ENCODE data around the gene PDZD2.

PDZD2 gene

DNA sequence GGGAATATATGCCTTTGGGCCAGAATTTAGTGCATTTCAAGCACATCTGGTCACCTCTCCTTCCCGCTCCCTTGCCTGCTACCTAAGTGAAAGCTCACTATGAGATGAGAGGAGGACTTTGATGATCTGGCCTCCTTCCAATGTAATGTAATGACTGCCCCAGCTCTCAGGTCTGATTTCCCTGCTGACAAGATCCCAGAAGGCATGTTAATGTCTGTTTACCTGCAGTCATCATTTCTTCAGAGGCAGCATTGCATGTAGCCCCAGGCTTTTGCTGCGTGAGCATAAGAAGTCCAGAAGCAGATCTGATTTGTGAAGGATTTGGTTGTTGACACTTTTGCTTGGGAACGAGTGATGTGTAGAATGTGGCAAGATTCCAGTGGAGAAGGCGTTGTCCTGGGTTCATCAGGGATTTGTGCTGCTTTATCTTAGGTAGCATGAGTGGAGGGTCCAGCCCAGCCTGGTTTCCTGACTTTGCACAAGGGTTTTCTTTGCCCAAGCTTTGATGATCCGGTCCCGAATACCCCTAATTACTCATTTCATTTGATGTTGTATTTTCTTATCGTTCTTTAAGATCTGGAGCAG, 342.5 kb downstream of the PDZD2 start:
- no peak for DNase-seq (ENCODE audit: low spot score)

DNA sequence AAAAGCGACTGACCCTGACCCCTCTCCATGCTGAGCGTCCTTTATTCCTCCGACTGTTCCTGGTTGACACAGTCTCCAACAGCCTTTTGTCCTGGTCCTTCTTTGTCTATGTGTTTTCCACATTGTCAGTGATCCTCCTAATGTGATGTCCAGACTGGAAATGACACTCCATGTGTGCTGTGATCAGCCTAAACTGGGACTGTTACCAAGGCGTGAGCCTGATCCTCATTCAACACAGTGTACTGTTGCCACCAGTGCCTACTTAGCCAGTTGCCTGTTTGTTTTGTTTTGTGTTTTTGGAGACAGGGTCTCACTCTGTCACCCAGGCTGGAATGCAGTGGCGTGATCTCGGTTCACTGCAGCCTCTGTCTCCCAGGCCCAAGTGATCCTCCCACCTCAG, 343.1 kb downstream of the PDZD2 start:
- no peak for DNase-seq (ENCODE audit: low spot score)

DNA sequence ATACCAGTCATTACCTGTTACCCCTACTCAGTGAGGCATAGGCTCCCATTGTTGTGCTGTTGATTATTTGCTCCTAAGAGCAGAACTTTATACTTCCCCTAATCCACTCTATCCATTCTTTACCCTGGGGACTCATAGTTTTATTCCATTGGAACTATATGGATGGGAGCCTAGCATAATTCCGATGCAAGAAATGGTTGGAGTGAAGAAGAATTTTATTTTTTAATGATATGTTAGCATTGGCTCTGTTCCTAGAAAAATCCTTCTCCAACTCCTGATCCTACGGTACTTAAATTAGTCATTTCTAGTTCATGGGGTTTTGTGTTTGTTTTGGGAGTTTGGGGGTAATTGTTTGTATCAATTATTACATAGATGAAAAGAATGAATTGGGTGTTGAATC, 343.7 kb downstream of the PDZD2 start:
- DNase-seq (ENCODE audit: low spot score), result no peak

DNA sequence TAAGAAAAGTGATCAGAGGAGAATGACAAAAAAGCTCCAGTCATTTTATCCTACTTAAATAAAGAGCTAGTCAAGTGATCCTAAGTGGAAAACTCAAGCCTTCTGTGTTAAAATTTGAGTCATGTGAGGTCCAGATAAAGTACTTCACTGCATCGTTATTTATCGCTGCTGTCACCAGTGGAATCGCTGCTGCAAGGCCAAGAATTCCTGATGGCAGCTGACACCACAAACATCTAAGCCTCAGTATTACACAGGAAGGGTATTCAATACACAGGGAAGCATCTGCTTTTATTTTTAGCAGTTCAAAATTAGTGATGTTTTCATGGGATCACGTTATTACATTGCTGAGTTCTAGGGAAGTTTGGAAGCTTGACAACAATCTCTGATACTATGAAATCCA, 344.9 kb downstream of the PDZD2 start:
- DNase-seq (ENCODE audit: low spot score), result no peak

DNA sequence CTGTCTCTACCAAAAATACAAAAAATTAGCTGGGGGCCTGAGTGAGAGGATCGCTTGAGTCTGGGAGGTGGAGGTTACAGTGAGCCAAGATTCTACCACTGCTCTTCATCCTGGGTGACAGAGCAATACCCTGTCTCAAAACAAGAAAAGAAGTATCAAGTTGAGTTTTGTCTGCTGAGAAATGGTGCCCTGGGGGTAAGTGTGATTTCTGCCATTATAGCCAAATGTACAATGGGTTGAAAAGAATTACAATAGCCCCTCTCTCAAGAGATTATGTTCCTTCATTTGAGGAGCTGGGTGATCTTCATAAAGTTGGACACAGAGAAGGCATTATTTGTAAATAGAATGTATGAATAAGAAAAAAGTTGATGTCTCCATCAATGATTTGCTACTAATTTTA, 345.8 kb downstream of the PDZD2 start:
- no peak for DNase-seq (ENCODE audit: low spot score)

DNA sequence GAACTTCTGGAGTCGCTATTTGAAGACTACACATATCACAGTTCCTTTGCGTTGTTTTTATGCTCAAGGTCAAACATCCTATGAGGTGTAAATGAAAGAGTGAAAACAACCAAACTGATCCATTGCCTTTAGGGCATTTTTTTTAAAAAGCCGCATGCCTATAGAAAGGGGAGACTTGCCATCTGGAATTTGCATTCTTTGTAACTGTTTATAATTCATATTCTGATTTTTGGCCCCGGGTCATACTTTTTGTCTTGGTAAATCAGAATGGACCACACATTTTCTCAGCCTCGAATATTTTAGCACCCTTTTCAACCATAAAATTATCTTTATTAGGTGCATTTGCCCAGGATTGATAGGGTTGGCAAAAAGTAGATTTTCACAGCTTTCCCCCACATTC, 347.2 kb downstream of the PDZD2 start:
- DNase-seq (ENCODE audit: low spot score), result no peak

DNA sequence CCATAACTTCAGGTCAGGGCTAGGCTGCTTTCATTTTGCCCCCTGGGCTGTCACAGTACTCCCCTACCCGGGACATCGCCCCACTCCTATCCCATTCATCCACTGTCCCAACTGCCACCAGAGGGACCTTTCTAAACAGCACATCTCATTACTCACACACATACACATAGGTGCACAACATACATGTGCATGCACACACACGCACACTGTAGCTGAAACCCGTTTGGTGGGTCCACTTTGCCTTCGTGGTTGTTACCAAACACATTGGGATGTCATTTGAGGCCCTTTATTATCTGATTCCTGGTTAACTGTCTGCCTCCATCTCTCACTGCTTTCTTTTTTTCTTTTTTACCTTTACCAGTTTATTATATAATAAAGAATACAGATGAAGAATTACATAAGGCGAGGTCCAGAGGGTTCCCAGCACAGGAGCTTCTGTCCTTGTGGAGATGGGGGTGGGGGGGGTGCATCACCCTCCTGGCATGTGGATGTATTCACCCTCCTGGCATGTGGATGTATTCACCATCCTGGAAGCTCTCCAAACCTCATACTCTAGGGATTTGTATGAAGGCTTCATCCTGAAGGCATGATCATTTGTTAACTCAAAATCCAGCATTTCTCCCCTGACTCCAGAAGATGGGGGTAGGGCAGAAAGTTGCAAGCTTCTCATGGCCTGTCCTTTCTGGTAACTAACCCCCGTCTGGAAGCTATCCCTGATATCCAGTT, 349.2 kb downstream of the PDZD2 start:
- DNase-seq (ENCODE audit: low spot score), result no peak

DNA sequence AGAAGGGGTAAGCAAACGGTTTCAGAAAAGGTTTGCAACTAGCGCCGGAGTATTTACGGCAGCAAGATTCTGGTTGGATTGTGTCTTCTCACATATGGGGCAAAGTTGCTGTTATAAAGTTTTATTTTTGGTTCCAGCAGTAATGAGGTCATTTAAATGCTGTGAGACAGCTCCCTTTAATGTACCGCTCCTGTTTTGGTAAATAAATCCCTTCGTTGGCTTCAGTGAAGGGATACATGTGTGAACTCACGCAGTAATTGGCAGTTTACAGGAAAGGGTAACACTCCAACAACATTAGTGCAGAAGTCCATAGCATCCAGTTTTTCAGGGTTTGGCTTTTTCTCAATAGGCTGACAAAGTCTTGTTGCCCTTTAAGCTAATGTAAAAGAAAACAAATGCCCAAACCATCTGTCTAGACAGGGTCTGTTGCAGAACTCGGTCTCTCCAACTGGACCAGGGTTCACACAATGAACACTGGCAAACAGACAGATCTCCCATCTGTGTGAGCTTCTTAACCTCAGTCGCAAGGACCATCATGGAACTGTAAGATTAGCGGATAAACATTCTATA, 351.2 kb downstream of the PDZD2 start:
- no peak for DNase-seq (ENCODE audit: low spot score)

DNA sequence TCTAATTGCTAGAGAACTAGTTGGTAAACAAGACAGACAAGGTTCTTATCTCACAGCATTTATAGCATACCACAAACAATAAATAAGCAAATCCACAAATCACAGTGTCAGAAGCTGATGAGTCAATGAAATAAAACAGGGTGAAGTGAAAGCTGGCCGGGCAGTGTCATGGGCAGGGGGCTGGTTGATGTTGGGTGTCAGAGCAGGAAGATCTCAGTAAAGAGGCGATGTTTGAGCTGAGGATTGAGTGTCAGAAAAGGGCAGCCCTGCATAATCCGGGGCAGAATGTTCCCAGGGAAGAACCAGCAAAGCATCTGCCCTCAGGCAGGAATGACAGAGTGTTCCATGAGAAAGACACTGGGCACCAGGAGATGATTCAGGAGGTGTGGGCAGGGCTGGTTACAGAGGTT, 351.8 kb downstream of the PDZD2 start:
- DNase-seq (ENCODE audit: low spot score), result no peak

DNA sequence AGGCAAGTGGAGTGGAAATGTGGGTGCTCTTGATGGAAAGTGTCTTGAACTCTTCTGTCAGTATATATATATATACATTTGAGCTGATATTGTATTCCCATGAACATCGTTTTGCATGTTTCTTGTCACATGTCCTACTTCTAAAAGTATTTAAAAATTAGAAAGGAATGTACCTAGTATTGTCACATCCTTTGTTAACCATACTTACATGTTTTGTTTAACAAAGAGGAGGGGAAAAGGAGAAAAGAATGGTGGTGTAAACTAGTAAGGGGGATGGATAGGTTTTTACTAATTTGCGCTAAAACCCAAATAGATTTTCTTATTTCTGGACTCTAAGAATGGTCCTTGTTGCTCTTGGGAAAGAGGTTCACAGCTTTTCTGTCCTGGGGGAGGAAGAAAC, 353.4 kb downstream of the PDZD2 start:
- DNase-seq (ENCODE audit: low spot score), result no peak

DNA sequence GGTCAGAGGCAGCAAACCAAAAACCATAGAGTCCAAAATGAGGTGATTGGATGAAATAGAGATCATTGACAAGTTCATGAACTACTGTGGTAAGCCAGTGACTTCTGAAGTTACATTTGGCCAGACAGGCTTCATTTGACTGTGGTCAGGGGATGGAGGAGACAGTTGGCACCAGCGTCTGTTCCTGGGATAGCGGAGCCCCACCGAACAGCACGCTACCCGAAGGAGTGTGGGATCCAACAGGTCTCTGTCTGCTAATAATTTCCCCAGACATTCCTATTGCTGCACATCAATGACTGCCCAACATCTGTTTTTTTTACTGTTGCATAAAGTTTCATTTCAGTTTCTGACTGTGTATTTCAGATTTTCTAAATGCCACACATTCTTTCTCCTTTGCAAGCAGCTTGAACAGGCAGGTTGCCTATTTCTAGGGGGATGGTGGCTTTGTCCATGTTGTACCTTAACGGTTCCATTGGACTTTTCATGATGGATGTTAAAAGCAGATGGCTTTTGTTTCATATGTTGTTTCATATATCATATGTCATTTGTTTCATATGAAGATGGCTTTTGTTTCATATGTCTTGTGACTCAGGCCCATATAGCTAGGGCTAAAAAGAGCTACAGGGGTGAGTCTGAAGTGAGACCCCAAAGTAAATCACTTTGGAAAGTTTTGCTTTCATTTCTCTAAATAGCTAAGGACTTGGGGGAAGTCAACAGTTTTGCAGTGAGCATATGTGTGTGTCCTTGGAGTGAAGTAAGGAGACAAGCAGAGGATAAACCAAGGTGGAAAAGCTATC, 354.4 kb downstream of the PDZD2 start:
- no peak for DNase-seq (ENCODE audit: low spot score)

DNA sequence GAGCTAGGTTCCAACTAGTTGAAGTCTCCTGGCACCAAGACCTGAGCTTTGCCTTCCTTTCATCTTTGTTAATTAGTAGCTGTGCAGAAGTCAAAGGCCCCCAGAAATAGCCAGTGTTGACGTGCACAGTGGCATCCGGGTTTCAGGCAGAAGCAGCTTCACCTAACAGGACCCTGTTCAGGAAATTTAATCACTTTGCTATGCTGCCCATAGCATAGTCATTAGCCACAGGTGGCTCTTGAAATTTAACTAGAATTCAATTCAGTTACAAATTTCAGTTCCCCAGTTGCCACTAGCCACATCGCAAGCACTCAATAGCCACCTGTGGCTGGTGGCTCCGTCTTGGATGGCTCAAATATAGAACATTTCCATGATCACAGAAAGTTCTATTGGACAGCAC, 356.1 kb downstream of the PDZD2 start:
- no peak for DNase-seq (ENCODE audit: low spot score)

DNA sequence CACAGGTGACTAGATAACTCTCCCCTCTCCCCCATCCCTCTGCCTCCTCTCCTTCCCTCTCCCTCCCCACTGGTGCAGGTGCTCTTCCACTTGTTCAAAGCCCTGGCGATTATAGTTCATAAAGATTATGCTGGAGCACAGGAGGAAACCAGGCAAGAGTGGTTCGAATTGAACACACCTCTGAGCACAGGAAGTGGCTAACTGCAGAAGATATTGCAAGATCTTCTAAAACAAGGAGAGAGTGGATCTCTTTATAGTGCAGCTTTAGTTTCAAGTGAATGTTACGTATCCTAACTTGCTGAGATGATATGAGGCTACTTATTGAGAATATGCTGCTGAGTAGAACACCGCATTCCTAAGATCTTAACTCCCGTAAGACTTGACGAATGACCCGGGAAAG, 356.8 kb downstream of the PDZD2 start:
- no peak for DNase-seq (ENCODE audit: low spot score)

DNA sequence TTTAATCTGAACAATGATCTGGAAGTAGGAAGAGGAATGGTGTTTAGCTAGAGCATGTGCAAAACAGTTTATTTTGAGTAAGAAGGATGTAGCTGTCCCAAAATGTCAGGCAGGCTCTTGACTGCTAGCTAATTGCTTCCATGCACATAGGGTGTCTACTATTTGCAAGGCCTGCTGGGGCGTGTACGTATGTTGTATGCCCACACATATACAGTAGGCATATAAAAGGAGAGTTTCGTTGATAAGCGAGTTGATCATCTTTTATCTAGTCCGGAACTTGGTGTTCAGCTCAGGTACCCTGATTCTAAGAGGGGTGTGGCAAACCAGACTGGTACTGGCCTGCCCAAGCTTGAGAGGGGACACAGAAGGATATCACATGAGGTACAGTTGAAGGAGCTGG, 358.0 kb downstream of the PDZD2 start:
- DNase-seq (ENCODE audit: low spot score), result no peak

DNA sequence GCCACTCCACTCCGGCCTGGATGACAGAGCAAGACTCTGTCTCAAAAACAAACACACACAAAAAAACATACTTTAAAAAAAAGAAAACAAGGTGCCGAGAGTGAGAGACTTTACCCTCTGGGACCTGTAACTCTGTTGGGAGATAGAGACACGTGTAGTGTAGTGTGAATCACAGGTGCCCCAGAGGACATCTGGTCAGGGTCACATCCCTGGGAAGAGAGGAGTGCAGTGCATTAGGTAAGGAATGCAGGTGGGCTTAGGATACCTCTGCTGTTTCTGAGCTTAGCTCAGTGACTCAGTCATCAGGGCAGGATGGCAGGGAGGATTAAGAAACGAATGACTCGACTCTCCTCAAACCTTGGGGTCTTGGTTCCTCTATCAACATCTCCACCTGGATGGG, 360.5 kb downstream of the PDZD2 start:
- no peak for DNase-seq (ENCODE audit: low spot score)

DNA sequence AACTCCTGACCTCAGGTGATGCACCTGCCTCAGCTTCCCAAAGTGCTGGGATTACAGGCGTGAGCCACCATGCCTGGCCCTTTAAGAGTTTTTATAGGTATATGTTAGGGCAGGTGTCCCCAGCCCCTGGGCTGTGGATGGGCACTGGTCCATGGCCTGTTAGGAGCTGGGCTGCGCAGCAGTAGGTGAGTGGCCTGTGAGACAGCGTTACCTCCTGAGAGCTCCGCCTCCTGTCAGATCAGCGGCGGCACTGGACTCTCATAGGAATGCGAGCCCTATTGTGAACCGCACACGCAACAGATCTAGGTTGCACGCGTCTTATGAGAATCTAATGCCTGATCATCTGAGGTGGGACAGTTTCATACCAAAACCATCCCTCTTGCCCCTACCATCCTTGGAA, 361.8 kb downstream of the PDZD2 start:
- no peak for DNase-seq (ENCODE audit: low spot score)

DNA sequence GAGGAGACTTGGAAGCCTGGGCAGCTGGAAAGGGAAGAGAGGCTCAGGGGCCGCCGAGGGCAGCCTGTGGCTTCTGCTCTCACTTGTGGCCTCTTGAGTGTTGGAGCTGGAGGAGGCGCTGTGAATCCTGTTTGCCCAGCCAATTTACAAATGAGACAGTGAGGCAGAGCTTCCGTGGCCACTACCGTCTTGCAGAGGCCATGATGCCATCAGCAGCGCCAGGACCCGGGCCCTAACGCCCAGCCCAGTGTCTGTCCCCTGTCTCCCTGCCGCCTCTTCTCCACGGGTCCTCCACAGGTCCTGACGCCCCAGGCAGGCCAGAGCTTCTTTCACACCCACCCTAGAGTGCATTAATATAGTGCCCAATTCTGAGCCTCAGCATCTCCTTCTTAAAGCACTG, 362.4 kb downstream of the PDZD2 start:
- DNase-seq (ENCODE audit: low spot score), result no peak

DNA sequence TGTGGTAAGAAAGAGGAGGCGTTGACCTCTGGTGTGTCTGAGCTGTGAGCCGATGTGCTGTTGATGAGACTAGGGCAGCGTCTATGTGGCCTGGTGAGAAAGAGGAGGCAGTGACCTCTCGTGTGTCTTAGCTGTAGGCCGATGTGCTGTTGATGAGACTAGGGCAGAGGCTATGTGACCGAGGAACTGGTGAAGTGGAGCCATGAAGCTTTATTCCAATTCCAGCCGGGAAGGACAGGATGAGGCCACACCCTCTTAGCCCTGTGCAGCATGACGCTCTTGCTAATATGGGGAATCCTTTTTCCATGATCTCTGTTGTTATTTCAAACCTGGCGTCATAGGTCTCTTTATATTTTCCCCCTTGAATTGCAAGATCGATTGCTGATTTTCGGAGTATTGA, 362.8 kb downstream of the PDZD2 start:
- no peak for DNase-seq (ENCODE audit: low spot score)

DNA sequence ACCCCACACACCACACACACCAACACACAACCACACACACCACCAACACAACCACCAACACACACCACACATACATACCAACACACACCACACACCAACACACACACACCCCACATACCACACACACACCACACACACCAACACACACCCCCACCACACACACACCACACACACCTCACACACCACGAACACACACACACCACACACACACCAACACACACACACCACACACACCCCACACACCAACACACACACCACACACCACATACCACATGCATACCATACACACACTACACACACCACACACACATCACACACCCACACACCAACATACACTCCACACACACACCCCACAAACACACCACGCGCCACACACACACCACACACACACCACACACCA, 363.8 kb downstream of the PDZD2 start:
- DNase-seq (ENCODE audit: low spot score), result no peak

DNA sequence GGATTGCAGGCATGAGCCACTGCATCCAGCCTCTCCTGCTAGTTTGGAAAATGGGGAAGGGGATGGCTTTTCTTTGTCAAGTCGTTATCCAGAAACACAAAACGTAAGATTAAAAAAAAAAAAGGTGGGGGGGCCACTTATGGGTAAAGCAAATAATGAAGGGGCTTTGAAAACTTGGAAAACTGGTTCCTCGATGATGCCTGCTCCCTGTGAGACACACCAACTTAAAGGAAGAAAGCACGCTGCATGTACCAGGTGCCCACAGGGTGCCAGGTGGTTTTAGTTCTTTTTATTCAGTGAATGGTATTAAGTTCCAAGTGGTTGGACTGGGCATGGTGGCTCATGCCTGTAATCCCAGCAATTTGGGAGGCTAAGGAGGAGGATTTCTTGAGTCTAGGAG, 365.1 kb downstream of the PDZD2 start:
- no peak for DNase-seq (ENCODE audit: low spot score)

DNA sequence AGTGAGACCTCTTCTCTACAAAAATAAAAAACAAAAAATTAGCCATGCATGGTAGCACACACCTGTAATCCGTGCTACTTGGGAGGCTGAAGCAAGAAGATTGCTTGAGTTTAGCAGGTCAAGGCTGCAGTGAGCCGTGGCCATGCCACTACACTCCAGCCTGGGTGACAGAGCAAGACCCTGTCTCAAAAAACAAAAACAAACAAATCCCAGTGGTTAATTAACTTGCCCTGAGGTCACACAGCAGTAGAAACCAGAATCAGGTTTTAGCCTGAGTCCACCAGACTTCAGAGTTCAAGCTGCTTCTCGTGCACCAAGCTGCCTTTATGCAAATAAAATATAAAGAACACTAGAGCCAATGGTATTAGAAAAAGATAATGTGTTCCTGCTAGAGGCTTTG, 365.5 kb downstream of the PDZD2 start:
- DNase-seq (ENCODE audit: low spot score), result no peak

DNA sequence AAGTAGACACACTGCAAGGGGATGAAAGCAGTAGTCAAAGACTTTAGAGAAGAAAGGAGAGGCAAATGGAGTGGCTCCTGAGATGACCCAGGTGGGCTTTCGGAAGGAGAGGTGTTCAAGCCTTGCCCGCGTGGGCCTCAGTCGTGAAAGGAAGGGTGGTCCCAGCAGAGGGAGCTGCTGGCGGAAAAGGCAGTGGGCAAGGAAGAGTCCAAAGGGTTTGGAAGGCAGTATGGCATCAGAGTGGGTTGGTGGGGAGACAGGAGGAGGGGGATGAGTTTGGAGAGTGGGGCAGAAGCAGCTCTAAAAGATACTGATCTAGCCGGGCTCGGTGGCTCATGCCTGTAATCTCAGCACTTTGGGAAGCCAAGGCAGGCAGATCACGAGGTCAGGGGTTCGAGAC, 369.8 kb downstream of the PDZD2 start:
- DNase-seq (ENCODE audit: low spot score), result no peak

DNA sequence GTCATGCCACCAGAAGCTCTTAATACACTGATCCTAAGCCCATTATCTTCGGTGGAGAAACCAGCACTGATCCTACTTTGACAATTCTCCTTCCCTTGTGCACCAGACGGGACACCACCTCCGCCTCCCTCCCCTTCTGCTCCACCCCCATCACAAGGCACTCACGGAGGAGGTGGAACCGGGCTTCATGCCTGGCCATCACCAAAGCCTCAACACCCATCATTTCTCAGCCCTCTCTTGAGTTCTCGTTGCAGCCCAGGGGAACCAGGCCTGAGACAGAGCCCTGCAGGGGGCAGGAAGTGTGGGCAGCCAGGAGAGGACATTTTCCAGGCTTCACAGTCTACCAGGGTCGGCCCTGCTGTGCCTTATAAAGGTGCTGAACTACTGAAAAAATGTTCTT, 374.7 kb downstream of the PDZD2 start:
- DNase-seq (ENCODE audit: low spot score), result no peak

Data from pons (tissue), 1 donor.